ENCODE data around the gene FOXP1. TPM values are rescaled to one million over a fixed set of nuclear protein-coding genes. Genes with fewer than 3 reads are reported as not detected.

FOXP1 gene
- polyA plus RNA-seq, 1 donor (not counting 4 experiments of a cell fraction or from before 2014, with no cell fraction given), result 14.6 TPM

DNA sequence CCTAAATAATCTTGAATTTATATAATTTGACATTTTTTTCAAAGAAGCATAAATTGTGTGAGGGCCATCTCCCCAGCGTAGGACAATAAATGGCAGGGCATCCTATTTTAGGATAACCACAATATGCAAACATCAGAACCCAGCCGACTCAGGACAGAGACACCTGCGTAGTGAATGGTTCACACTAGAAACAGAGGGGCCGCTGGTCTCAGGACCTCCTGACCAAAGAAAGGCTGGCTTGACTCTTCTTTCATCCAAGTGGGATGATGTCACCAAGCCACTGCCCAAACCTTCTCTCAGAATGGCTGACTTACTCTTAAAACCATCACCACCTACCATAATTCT, 162.1 kb downstream of the FOXP1 start:
- Histone ChIP-seq H3K4me1 (ENCODE audit: control insufficient read depth, extremely low read depth, insufficient read depth, low read length) (peaks cover 16% of the 10 kb centered on the region), H3K36me3 (ENCODE audit: control insufficient read depth in 2 of 2, extremely low read depth in 1 of 2, insufficient read depth in 2 of 2, low read length in 2 of 2) (no peaks in the 10 kb centered on the region), H3K9me1 (ENCODE audit: control insufficient read depth, extremely low read depth, insufficient read depth, low read length) (no peaks in the 10 kb centered on the region), H3K9ac (ENCODE audit: control insufficient read depth, extremely low read depth, insufficient read depth, low read length) (no peak overlapping the region), H3K27me3 (ENCODE audit: control insufficient read depth, extremely low read depth, insufficient read depth, low read length) (no peaks in the 10 kb centered on the region), H4K20me1 (ENCODE audit: control insufficient read depth, extremely low read depth, insufficient read depth, low read length) (no peaks in the 10 kb centered on the region), H3K27ac (ENCODE audit: control insufficient read depth, insufficient read depth, low read length) (no peak overlapping the region), H3K79me2 (ENCODE audit: control insufficient read depth, insufficient read depth, low read length) (no peaks in the 10 kb centered on the region), H3K4me3 (ENCODE audit: control insufficient read depth in 2 of 3, extremely low read depth in 1 of 3, insufficient read depth in 2 of 3, low read depth in 1 of 3, low read length in 3 of 3) (no peak overlapping the region), H3K4me2 (ENCODE audit: control insufficient read depth, extremely low read depth, insufficient read depth, low read depth, low read length) (no peak overlapping the region), H2AFZ (ENCODE audit: control insufficient read depth, low read length) (no peak overlapping the region), H3K9me3 (ENCODE audit: control insufficient read depth, low read depth, low read length) (no peaks in the 10 kb centered on the region)
- dilution Hi-C loops (cut with MboI; ENCODE audit: extremely low pct_ligation_motif_present, low sequenced_read_pairs), result no loop called here
- DNase-seq (ENCODE audit: low read depth, low spot score) (no peak), FAIRE-seq (no peak)
- TF ChIP-seq EZH2 (IDR thresholded peaks at IDR 0.05; ENCODE audit: low read length), result no peak
- TF ChIP-seq, protein P1, sequence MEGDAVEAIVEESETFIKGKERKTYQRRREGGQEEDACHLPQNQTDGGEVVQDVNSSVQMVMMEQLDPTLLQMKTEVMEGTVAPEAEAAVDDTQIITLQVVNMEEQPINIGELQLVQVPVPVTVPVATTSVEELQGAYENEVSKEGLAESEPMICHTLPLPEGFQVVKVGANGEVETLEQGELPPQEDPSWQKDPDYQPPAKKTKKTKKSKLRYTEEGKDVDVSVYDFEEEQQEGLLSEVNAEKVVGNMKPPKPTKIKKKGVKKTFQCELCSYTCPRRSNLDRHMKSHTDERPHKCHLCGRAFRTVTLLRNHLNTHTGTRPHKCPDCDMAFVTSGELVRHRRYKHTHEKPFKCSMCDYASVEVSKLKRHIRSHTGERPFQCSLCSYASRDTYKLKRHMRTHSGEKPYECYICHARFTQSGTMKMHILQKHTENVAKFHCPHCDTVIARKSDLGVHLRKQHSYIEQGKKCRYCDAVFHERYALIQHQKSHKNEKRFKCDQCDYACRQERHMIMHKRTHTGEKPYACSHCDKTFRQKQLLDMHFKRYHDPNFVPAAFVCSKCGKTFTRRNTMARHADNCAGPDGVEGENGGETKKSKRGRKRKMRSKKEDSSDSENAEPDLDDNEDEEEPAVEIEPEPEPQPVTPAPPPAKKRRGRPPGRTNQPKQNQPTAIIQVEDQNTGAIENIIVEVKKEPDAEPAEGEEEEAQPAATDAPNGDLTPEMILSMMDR (optimal IDR thresholded peaks at IDR 0.05 in 1 of 3, IDR thresholded peaks at IDR 0.05 in 1 of 3, conservative IDR thresholded peaks at IDR 0.05 in 1 of 3; ENCODE audit: extremely low read depth in 1 of 3, insufficient read depth in 2 of 3, low read length in 3 of 3), result no peak

DNA sequence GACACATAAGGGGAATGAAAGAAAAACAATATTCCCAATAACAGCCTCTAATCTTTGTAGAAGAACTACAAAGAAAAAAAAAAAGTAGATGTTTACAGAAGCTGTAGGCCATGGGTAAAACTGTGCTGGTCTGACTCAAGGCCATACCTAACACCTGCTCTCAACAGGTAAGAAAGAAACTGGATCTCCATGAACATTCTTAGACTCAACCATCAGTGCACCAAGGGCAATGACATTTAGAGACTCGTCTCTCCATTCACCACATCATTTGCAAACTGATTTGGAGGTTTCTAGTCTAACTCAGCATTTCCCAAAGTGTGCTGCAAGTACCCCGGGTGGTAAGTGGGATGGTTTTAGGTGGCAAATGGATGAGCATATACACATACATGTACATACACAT, 164.2 kb downstream of the FOXP1 start:
- Histone ChIP-seq H3K36me3 (ENCODE audit: control insufficient read depth in 2 of 2, extremely low read depth in 1 of 2, insufficient read depth in 2 of 2, low read length in 2 of 2) (no peaks in the 10 kb centered on the region), H3K9ac (ENCODE audit: control insufficient read depth, extremely low read depth, insufficient read depth, low read length) (no peak overlapping the region), H3K4me2 (ENCODE audit: control insufficient read depth, extremely low read depth, insufficient read depth, low read depth, low read length) (no peak overlapping the region), H3K27me3 (ENCODE audit: control insufficient read depth, extremely low read depth, insufficient read depth, low read length) (no peaks in the 10 kb centered on the region), H3K27ac (ENCODE audit: control insufficient read depth, insufficient read depth, low read length) (no peak overlapping the region), H2AFZ (ENCODE audit: control insufficient read depth, low read length) (no peak overlapping the region), H4K20me1 (ENCODE audit: control insufficient read depth, extremely low read depth, insufficient read depth, low read length) (no peaks in the 10 kb centered on the region), H3K4me3 (ENCODE audit: control insufficient read depth in 2 of 3, extremely low read depth in 1 of 3, insufficient read depth in 2 of 3, low read depth in 1 of 3, low read length in 3 of 3) (no peak overlapping the region), H3K4me1 (ENCODE audit: control insufficient read depth, extremely low read depth, insufficient read depth, low read length) (peaks cover 23% of the 10 kb centered on the region), H3K9me1 (ENCODE audit: control insufficient read depth, extremely low read depth, insufficient read depth, low read length) (no peaks in the 10 kb centered on the region), H3K9me3 (ENCODE audit: control insufficient read depth, low read depth, low read length) (no peaks in the 10 kb centered on the region), H3K79me2 (ENCODE audit: control insufficient read depth, insufficient read depth, low read length) (no peaks in the 10 kb centered on the region)
- TF ChIP-seq, protein P1 (optimal IDR thresholded peaks at IDR 0.05 in 1 of 3, IDR thresholded peaks at IDR 0.05 in 1 of 3, conservative IDR thresholded peaks at IDR 0.05 in 1 of 3; ENCODE audit: extremely low read depth in 1 of 3, insufficient read depth in 2 of 3, low read length in 3 of 3), result no peak
- TF ChIP-seq EZH2 (IDR thresholded peaks at IDR 0.05; ENCODE audit: low read length), result no peak
- dilution Hi-C loops (cut with MboI; ENCODE audit: extremely low pct_ligation_motif_present, low sequenced_read_pairs), result no loop called here
- DNase-seq (ENCODE audit: low read depth, low spot score) (no peak), FAIRE-seq (no peak)

Measured in keratinocyte (primary cell).